HCT116 (cell line): ENCODE data around the gene SOBP. TPM values are rescaled to one million over a fixed set of nuclear protein-coding genes. Genes with fewer than 3 reads are reported as not detected.

Source experiments
- ATAC-seq: fragments of 200-7000 bp; cut with Tn5 transposase; 2 replicates; pipeline ENCODE4 v1.9.1; 2020; ENCODE audit warnings: mild to moderate bottlenecking, moderate library complexity
- BruUV-seq: library from RNA; stranded (reverse); fragments of 400-500 nt; replicated peaks from 2 replicates; lab custom pipeline; 2021; lab: Mats Ljungman, UMichigan
- CTCF ChIA-PET: fragments of 300-600 bp; sonication (Branson Sonifier 250); formaldehyde crosslinking; loops from one replicate; lab custom pipeline; 2021; ENCODE audit warnings: antibody characterized with exemption; lab: Charles Lee
- POLR2A ChIA-PET: fragments of 300-600, 350-600 bp; sonication (Branson Sonifier 250); formaldehyde crosslinking; loops from one replicate; lab custom pipeline; 2021; ENCODE audit warnings: antibody characterized with exemption; lab: Charles Lee
- RAD21 ChIA-PET, 2 experiments: fragments of 300-600 bp; sonication (Branson Sonifier 250); formaldehyde crosslinking; loops; one replicate each; lab custom pipeline; 2023; ENCODE audit warnings: low total read pairs in 2 of 2; ENCODE audit not compliant: uncharacterized antibody in 2 of 2, unreplicated experiment in 2 of 2, low non-redundant PET in 1 of 2; lab: Charles Lee
- DNase-seq: peaks from one replicate; pipeline ENCODE4 v3.0.0-alpha.2; 2010; ENCODE audit warnings: low read depth, low spot score
- H2AFZ ChIP-seq: fragments of 200-600 bp; shearing (Covaris generic), sonication (generic); 2 replicates; pipeline ENCODE4 v1.6.1; 2017; ENCODE audit warnings: low read depth, mixed run types, mixed read lengths, antibody characterized with exemption, low read length; ENCODE audit not compliant: poor library complexity, severe bottlenecking
- H3K27ac ChIP-seq: 2 replicates; pipeline ENCODE4 v1.5.1; 2012; ENCODE audit warnings: low read depth, low read length
- H3K27me3 ChIP-seq: fragments of 200-600 bp; sonication (generic); 2 replicates; pipeline ENCODE4 v1.6.1; 2016; ENCODE audit warnings: mixed run types, low read length, mixed read lengths; ENCODE audit not compliant: insufficient read depth
- H3K36me3 ChIP-seq, 2 experiments: fragments of 200-500 bp in 1 of 2; fragments of 200-600 bp in 1 of 2; sonication (Bioruptor generic) in 1 of 2; sonication (generic) in 1 of 2; 2 replicates each; pipeline versions ENCODE4 v1.5.1 to v1.6.1; 2014 to 2016; ENCODE audit warnings: low read length in 2 of 2, inconsistent platforms in 1 of 2, mixed read lengths in 1 of 2, mixed run types in 1 of 2; ENCODE audit not compliant: insufficient read depth in 2 of 2, control insufficient read depth in 1 of 2
- H3K4me1 ChIP-seq, 2 experiments: fragments of 200-600 bp in 1 of 2; sonication (generic) in 1 of 2; 2 replicates each; pipeline versions ENCODE4 v1.5.1 to v1.6.1; 2012 to 2017; ENCODE audit warnings: low read length in 2 of 2, inconsistent platforms in 1 of 2, mild to moderate bottlenecking in 1 of 2, mixed read lengths in 1 of 2, mixed run types in 1 of 2, moderate library complexity in 1 of 2; ENCODE audit not compliant: insufficient read depth in 2 of 2, control insufficient read depth in 1 of 2
- H3K4me2 ChIP-seq: fragments of 200-600 bp; sonication (generic); 2 replicates; pipeline ENCODE4 v1.6.1; 2017; ENCODE audit warnings: mixed run types, low read length, mixed read lengths
- H3K4me3 ChIP-seq, 2 experiments: fragments of 200-600 bp in 1 of 2; sonication (generic) in 1 of 2; replicated peaks in 1 of 2; 2 replicates each; pipeline ENCODE4 v1.5.1; 2011 to 2016; ENCODE audit warnings: low read length in 2 of 2, control low read depth in 1 of 2, low read depth in 1 of 2, mild to moderate bottlenecking in 1 of 2, mixed read lengths in 1 of 2, mixed run types in 1 of 2
- H3K79me2 ChIP-seq: fragments of 200-600 bp; sonication (generic); 2 replicates; pipeline ENCODE4 v1.6.1; 2017; ENCODE audit warnings: mild to moderate bottlenecking, mixed run types, low read length, moderate library complexity, mixed read lengths; ENCODE audit not compliant: insufficient read depth
- H3K9ac ChIP-seq: fragments of 200-600 bp; sonication (generic); 2 replicates; pipeline ENCODE4 v1.6.1; 2016; ENCODE audit warnings: low read length, mixed read lengths
- H3K9me2 ChIP-seq: fragments of 200-600 bp; sonication (generic), shearing (Covaris generic); 2 replicates; pipeline ENCODE4 v1.6.1; 2017; ENCODE audit warnings: mixed run types, mild to moderate bottlenecking, moderate library complexity; ENCODE audit not compliant: insufficient read depth
- H3K9me3 ChIP-seq, 2 experiments: fragments of 200-500 bp in 1 of 2; fragments of 200-600 bp in 1 of 2; sonication (Bioruptor generic) in 1 of 2; sonication (generic) in 1 of 2; 2 replicates each; pipeline ENCODE4 v1.6.1; 2014 to 2017; ENCODE audit warnings: low read length in 2 of 2, mixed read lengths in 2 of 2, inconsistent platforms in 1 of 2, low read depth in 1 of 2, mild to moderate bottlenecking in 1 of 2, mixed run types in 1 of 2, moderate library complexity in 1 of 2; ENCODE audit not compliant: control insufficient read depth in 1 of 2, insufficient read depth in 1 of 2
- H4K20me1 ChIP-seq: fragments of 200-600 bp; sonication (generic), shearing (Covaris generic); 2 replicates; pipeline ENCODE4 v1.6.1; 2017; ENCODE audit warnings: mixed run types, mild to moderate bottlenecking, moderate library complexity; ENCODE audit not compliant: insufficient read depth
- CEBPB ChIP-seq: IDR thresholded peaks from 2 replicates; pipeline ENCODE4 v1.6.1; 2012; ENCODE audit warnings: low read depth
- EZH2 ChIP-seq: fragments of 200-600 bp; sonication (generic); IDR thresholded peaks from 2 replicates; pipeline ENCODE4 v1.6.1; 2017; ENCODE audit warnings: antibody characterized with exemption, mixed run types
- POLR2AphosphoS5 ChIP-seq: IDR thresholded peaks from 2 replicates; pipeline ENCODE4 v1.6.1; 2011; ENCODE audit warnings: mild to moderate bottlenecking, low read depth, low read length, moderate library complexity
- REST ChIP-seq: IDR thresholded peaks from 2 replicates; pipeline ENCODE4 v1.6.1; 2012; ENCODE audit warnings: low read depth
- SRF ChIP-seq: IDR thresholded peaks from 2 replicates; pipeline ENCODE4 v1.6.1; 2012; ENCODE audit warnings: low read depth
- ZBTB33 ChIP-seq: IDR thresholded peaks from 2 replicates; pipeline ENCODE4 v1.6.1; 2011; ENCODE audit warnings: mild to moderate bottlenecking, low read length, moderate library complexity; ENCODE audit not compliant: insufficient replicate concordance; ENCODE audit errors: extremely low read depth
- ZNF274 ChIP-seq: fragments of 200-500 bp; sonication (Bioruptor generic); IDR thresholded peaks from 2 replicates; pipeline ENCODE4 v1.6.1; 2014; ENCODE audit warnings: mild to moderate bottlenecking, low read depth, low read length, inconsistent platforms
- intact Hi-C: fragments of 100-400 bp; cut with micrococcal nuclease; formaldehyde crosslinking; loops from 2 replicates; pipeline ENCODE4 v1.10.0; 2022
- total RNA-seq: library from RNA; stranded (reverse); gene quantifications from one replicate; pipeline ENCODE4 v1.2.1, GENCODE V29; 2021; ENCODE audit not compliant: unreplicated experiment

SOBP gene
- total RNA-seq, 1 experiment from 2014 or later = 2.6 TPM

- ChIA-PET RAD21 (no interaction called here), CTCF (no interaction called here), POLR2A (no interaction called here)
- DNase-seq (no peak), ATAC-seq (no peak)
- H3K4me2 ChIP-seq = no peak overlapping the region
- intact Hi-C loops = no loop called here
- H3K27ac ChIP-seq = no peak overlapping the region
- H3K79me2 ChIP-seq = no peaks in the 10 kb centered on the region
- no peaks in the 10 kb centered on the region for H3K36me3 ChIP-seq
- no peak overlapping the region for H2AFZ ChIP-seq
- H4K20me1 ChIP-seq = no peaks in the 10 kb centered on the region
- H3K9ac ChIP-seq = no peak overlapping the region
- BruUV-seq = no TSS peak
- no peaks in the 10 kb centered on the region for H3K27me3 ChIP-seq
- H3K4me1 ChIP-seq = peaks cover 13 to 17% of the 10 kb centered on the region in 2 experiments
- no peaks in the 10 kb centered on the region for H3K9me3 ChIP-seq
- no peaks in the 10 kb centered on the region for H3K9me2 ChIP-seq
- H3K4me3 ChIP-seq = no peak overlapping the region
- TF ChIP-seq EZH2 (no peak), ZNF274 (no peak), POLR2AphosphoS5 (no peak), REST (no peak), CEBPB (no peak), SRF (no peak), ZBTB33 (no peak)
These were observed 5.3 kb downstream of the SOBP start for GRCh38 chr6:107495196-107495643.
